PC-9 (cell line): Measurements from ENCODE around the gene GLOD4. TPM values are rescaled to one million over a fixed set of nuclear protein-coding genes. Genes with fewer than 3 reads are reported as not detected.
"Not testable (repeated sequence)": the region's sequence is repeated elsewhere in the genome, so short reads cannot be mapped to it uniquely, and the experiment has no call there.

Source experiments
- Bru-seq: library from RNA; stranded (reverse); fragments of 400-500 nt; gene quantifications from one replicate; lab custom pipeline; 2021; lab: Mats Ljungman, UMichigan
- BruChase-seq, 2 experiments: library from RNA; stranded (reverse); fragments of 400-500 nt; gene quantifications; one replicate each; lab custom pipeline; 2021; lab: Mats Ljungman, UMichigan
- BruUV-seq: library from RNA; stranded (reverse); fragments of 400-500 nt; replicated peaks from 2 replicates; lab custom pipeline; 2021; lab: Mats Ljungman, UMichigan
- CTCF ChIA-PET: fragments of 300-600 bp; sonication (Branson Sonifier 250); formaldehyde crosslinking; loops from one replicate; lab custom pipeline; 2022; ENCODE audit warnings: antibody characterized with exemption; lab: Charles Lee
- POLR2A ChIA-PET: fragments of 300-600 bp; sonication (Branson Sonifier 250); formaldehyde crosslinking; loops from one replicate; lab custom pipeline; 2022; ENCODE audit warnings: antibody characterized with exemption; ENCODE audit not compliant: unreplicated experiment; lab: Charles Lee
- DNase-seq, 2 experiments: peaks; one replicate each; pipeline versions ENCODE4 v3.0.0 to v3.0.0-alpha.2; 2015 to 2022; ENCODE audit warnings: mixed read lengths in 1 of 2
- H2AFZ ChIP-seq: fragments of 200-600 bp; sonication (generic); 2 replicates; pipeline ENCODE4 v1.8.1; 2017; ENCODE audit warnings: antibody characterized with exemption
- H3F3A ChIP-seq: fragments of 200-600 bp; sonication (generic); 2 replicates; pipeline ENCODE4 v1.8.1; 2017; ENCODE audit warnings: antibody characterized with exemption, mild to moderate bottlenecking, low read depth; ENCODE audit not compliant: insufficient read depth
- H3K27ac ChIP-seq: fragments of 200-600 bp; sonication (generic); 2 replicates; pipeline ENCODE4 v1.6.1; 2016; ENCODE audit warnings: mixed run types
- H3K27me3 ChIP-seq: fragments of 200-600 bp; sonication (generic); 2 replicates; pipeline ENCODE4 v1.6.1; 2016; ENCODE audit warnings: low read depth, mixed run types; ENCODE audit not compliant: insufficient read depth
- H3K36me3 ChIP-seq: fragments of 200-600 bp; sonication (generic); 2 replicates; pipeline ENCODE4 v1.6.1; 2016; ENCODE audit warnings: low read depth, mixed run types
- H3K4me1 ChIP-seq: fragments of 200-600 bp; sonication (generic); replicated peaks from 2 replicates; pipeline ENCODE4 v1.6.1; 2016; ENCODE audit warnings: mixed run types; ENCODE audit not compliant: insufficient read depth
- H3K4me2 ChIP-seq: fragments of 200-600 bp; sonication (generic); 2 replicates; pipeline ENCODE4 v1.6.1; 2017; ENCODE audit warnings: mixed run types
- H3K4me3 ChIP-seq: fragments of 200-600 bp; sonication (generic); 2 replicates; pipeline ENCODE4 v1.6.1; 2016; ENCODE audit warnings: mixed run types
- H3K79me2 ChIP-seq: fragments of 200-600 bp; sonication (generic); 2 replicates; pipeline ENCODE4 v1.6.1; 2017; ENCODE audit warnings: low read depth, mixed run types
- H3K9me2 ChIP-seq: fragments of 200-600 bp; sonication (generic); 2 replicates; pipeline ENCODE4 v1.8.1; 2017; ENCODE audit warnings: mild to moderate bottlenecking; ENCODE audit not compliant: insufficient read depth
- H3K9me3 ChIP-seq: fragments of 200-600 bp; sonication (generic); 2 replicates; pipeline ENCODE4 v1.8.1; 2016; ENCODE audit warnings: low read depth; ENCODE audit not compliant: insufficient read depth
- H4K20me1 ChIP-seq: fragments of 200-600 bp; sonication (generic); 2 replicates; pipeline ENCODE4 v1.8.1; 2017; ENCODE audit not compliant: insufficient read depth
- CTCF ChIP-seq: fragments of 200-600 bp; sonication (generic); conservative IDR thresholded peaks from 2 replicates; pipeline ENCODE4 v1.6.1; 2017; ENCODE audit warnings: mixed run types, antibody characterized with exemption, mild to moderate bottlenecking, moderate library complexity
- EZH2 ChIP-seq: fragments of 200-600 bp; sonication (generic); IDR thresholded peaks from 2 replicates; pipeline ENCODE4 v1.8.0; 2017; ENCODE audit warnings: antibody characterized with exemption, low read depth
- intact Hi-C: fragments of 100-400 bp; cut with micrococcal nuclease; formaldehyde crosslinking; loops from one replicate; pipeline ENCODE4 v1.10.0; 2022; ENCODE audit not compliant: unreplicated experiment
- long read RNA-seq: library from polyadenylated mRNA; stranded (forward); transcript quantifications from one replicate; pipeline ENCODE4 v2.0.0, GENCODE V29; 2022
- total RNA-seq: library from RNA; stranded (reverse); gene quantifications from 2 replicates; pipeline ENCODE4 v1.2.3, GENCODE V29; 2021

GLOD4 gene
- 110 and 123 TPM in 2 replicates for total RNA-seq
- percentile 80 among the genes with signal in this experiment for Bru-seq, nascent RNA
- percentile 89 among the genes with signal in this experiment for BruChase-seq, experiment 1, labeled RNA remaining after a 2-hour chase
- BruChase-seq, experiment 2, labeled RNA remaining after a 6-hour chase: percentile 89 among the genes with signal in this experiment
- long read RNA-seq, transcript GLOD4-202 (9 exons, 2,059 nt): major isoform, 256 of 279 reads
- long read RNA-seq, partial matches to known transcripts: 3 of 279 reads
- long read RNA-seq, other reads (novel, unspliced or antisense): 18 of 279 reads

- H3K4me2 ChIP-seq: peak within 1 kb of the TSS; percentile 90
- H4K20me1 ChIP-seq: peaks cover 3% of the 10 kb centered on the region; the same call in 1 of the 2 replicates
- no peaks in the 10 kb centered on the region for H3K9me3 ChIP-seq
- ChIA-PET POLR2A (interaction anchor here (0.5 to 0.8 kb wide), 6 partner anchors 43 to 215 kb away, joined by 3 to 5 read pairs (median 4); partner anchors contain the start of gene TIMM22), CTCF (interaction anchor here (1.4 to 2.6 kb wide), 2 partner anchors 198 to 214 kb away, joined by 4 to 13 read pairs; partner anchors contain the start of genes NXN and TIMM22)
- H3F3A ChIP-seq: no peaks in the 10 kb centered on the region; the same call in 1 of the 2 replicates
- peak within 1 kb of the TSS; percentile 92 for H3K4me3 ChIP-seq
- no peaks in the 10 kb centered on the region for H3K27me3 ChIP-seq
- no peaks in the 10 kb centered on the region for H3K9me2 ChIP-seq
- H3K79me2 ChIP-seq: peaks cover 72% of the 10 kb centered on the region
- TSS peak; percentile 56 for BruUV-seq
- peak within 1 kb of the TSS; percentile 47 for H3K27ac ChIP-seq
- peak within 1 kb of the TSS; percentile 96 for H2AFZ ChIP-seq
- peaks cover 17% of the 10 kb centered on the region for H3K4me1 ChIP-seq
- intact Hi-C loops: loop anchor here (2.0 to 5.0 kb wide), 2 partner anchors 199 to 215 kb away; partner anchors contain the start of gene TIMM22
- 0 out of 2 replicates have a peak, but pooled peaks cover 12% of the 10 kb centered on the region for H3K36me3 ChIP-seq
- peak; percentile 67 to 90 for DNase-seq
- TF ChIP-seq CTCF (0 out of 2 replicates have a peak, but pooled peaks have one; percentile 16), EZH2 (no peak)
Measured at GRCh38 chr17:781805-782731, at the start of gene GLOD4, which contains the start of gene MRM3. TSS of gene GLOD4 (minus strand) at chr17:782280. CDS start at chr17:782255, 25 bp downstream. TSS of gene MRM3 (plus strand) at chr17:782353. CDS start at chr17:782379, 26 bp downstream.

GRCh38 chr17:830950-831349 lies 48.9 kb upstream of the GLOD4 start:
- H3K27ac ChIP-seq: no peak overlapping the region
- H3K9me2 ChIP-seq: no peaks in the 10 kb centered on the region
- H3K27me3 ChIP-seq: no peaks in the 10 kb centered on the region
- H3K4me3 ChIP-seq: no peak overlapping the region
- peaks cover 16% of the 10 kb centered on the region for H4K20me1 ChIP-seq
- no peaks in the 10 kb centered on the region for H3K36me3 ChIP-seq
- H3K4me1 ChIP-seq: no peaks in the 10 kb centered on the region
- POLR2A ChIA-PET: no interaction called here
- H2AFZ ChIP-seq: no peak overlapping the region
- TF ChIP-seq CTCF (no peak), EZH2 (no peak)
- no peaks in the 10 kb centered on the region for H3K79me2 ChIP-seq
- CTCF ChIA-PET: interaction anchor here (0.6 kb wide), 1 partner anchor 127 kb away, joined by 9 read pairs; no protein-coding TSS in a partner anchor
- no peaks in the 10 kb centered on the region for H3F3A ChIP-seq
- intact Hi-C loops: no loop called here
- no peak overlapping the region for H3K4me2 ChIP-seq
- no peaks in the 10 kb centered on the region for H3K9me3 ChIP-seq
- BruUV-seq: no TSS peak
- DNase-seq: no peak

- Histone ChIP-seq H3K9me3 (no peaks in the 10 kb centered on the region), H3K4me3 (no peak overlapping the region), H3K4me1 (no peaks in the 10 kb centered on the region), H2AFZ (no peak overlapping the region), H4K20me1 (peaks cover 20% of the 10 kb centered on the region), H3K79me2 (no peaks in the 10 kb centered on the region), H3K27ac (no peak overlapping the region), H3K9me2 (no peaks in the 10 kb centered on the region), H3K36me3 (no peaks in the 10 kb centered on the region), H3F3A (no peaks in the 10 kb centered on the region), H3K27me3 (no peaks in the 10 kb centered on the region), H3K4me2 (no peak overlapping the region)
- intact Hi-C loops: no loop called here
- BruUV-seq: no TSS peak
- ChIA-PET POLR2A (no interaction called here), CTCF (interaction anchor here (0.6 kb wide), 1 partner anchor 128 kb away, joined by 9 read pairs; no protein-coding TSS in a partner anchor)
- DNase-seq: no peak
- TF ChIP-seq CTCF (no peak), EZH2 (no peak)
Measured at GRCh38 chr17:830381-830780, 48.3 kb upstream of the GLOD4 start.

GRCh38 chr17:829614-830013 lies 47.5 kb upstream of the GLOD4 start:
- H3F3A ChIP-seq, H3K9me3 ChIP-seq, H3K4me2 ChIP-seq, H3K79me2 ChIP-seq, BruUV-seq, intact Hi-C loops, H3K4me3 ChIP-seq, DNase-seq, CTCF ChIA-PET, H3K27me3 ChIP-seq, H3K27ac ChIP-seq, H3K36me3 ChIP-seq, POLR2A ChIA-PET, H3K4me1 ChIP-seq, H3K9me2 ChIP-seq, H2AFZ ChIP-seq: not testable (repeated sequence)
- H4K20me1 ChIP-seq: peaks cover 17% of the 10 kb centered on the region
